Fibroblast of upper back skin (primary cell): ENCODE results near the gene ZNF76.
A peak's percentile ranks its signal among the peaks of the same experiment; 100 is the strongest.
"Not testable (repeated sequence)": the region's sequence is repeated elsewhere in the genome, so short reads cannot be mapped to it uniquely, and the experiment has no call there.

Source experiments
- DNase-seq: peaks from one replicate; pipeline ENCODE4 v3.0.0-alpha.2; 2013

ZNF76 gene

DNA sequence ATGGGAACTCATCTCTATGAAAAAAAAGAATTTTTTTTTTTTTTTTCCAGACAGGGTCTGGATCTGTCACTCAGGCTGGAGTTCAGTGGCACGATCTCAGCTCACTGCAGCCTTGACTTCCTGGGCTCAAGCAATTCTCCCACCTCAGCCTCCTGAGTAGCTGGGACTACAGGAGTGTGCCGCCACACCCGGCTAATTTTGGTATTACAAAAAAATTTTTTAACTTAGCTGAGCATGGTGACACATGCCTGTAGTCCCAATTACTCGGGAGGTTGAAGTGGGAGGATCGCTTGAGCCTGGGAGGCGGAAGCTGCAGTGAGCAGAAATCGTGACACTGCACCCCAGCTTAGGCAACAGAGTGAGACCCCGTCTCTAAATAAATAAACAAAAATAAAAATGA is 45.6 kb downstream of the ZNF76 start:
- DNase-seq: no peak

DNA sequence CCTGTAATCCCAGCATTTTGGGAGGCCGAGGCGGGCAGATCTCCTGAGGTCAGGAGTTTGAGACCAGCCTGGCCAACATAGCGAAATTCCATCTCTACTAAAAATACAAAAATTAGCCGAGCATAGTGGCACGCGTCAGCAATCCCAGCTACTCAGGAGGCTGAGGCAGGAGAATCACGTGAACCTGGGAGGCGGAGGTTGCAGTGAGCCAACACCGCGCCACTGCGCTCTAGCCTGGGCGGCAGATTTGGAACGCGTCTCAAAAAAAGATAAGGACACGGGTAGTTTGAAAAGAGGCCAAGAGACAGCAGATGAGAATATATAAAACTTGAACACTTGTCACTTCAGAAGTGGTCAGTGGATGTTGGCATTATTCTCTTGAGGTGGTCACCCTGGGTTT is 47.6 kb downstream of the ZNF76 start:
- DNase-seq: not testable (repeated sequence)

DNA sequence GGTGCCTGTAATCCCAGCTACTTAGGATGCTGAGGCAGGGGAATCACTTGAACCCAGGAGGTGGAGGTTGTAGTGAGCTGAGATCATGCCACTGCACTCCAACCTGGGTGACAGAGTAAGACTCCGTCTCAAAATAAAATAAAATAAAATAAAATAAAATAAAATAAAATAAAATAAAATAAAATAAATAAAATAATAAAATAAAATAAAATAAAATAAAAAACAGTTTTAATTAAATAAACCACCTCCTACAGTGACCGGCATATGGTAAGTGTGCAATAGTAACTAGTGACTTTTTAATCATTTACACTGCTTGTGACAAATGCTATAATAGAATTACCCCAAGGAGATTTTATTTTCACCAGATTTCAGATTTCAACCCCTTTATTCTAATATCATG is 49.0 kb downstream of the ZNF76 start:
- not testable (repeated sequence) for DNase-seq

DNA sequence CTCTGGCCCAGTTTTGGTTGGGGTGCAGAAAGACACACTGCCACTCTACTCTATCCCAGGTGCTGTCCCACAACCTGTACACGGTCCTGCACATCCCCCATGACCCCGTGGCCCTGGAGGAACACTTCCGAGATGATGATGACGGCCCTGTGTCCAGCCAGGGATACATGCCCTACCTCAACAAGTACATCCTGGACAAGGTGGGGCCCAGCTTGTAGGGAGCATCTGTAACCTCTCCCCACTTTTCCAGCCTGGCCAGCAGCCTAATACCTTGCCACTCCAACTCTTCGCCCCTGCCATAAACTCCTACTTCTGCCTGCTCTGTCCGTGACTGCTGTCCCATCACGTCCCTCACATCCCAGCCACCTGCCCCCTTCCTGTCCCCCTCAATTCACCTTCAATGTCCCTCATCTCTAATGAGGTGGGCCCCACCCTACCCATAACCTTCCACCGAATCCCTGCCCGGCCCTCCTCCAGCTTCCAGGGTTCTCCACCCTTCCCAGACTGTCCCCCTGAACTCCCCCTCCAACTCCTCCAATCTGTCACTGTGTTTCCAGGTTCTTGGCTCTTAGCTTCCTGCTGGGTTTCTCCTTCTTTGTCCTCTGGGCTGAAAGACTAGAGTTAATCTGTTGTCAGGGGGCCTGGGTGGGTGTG is 50.2 kb downstream of the ZNF76 start:
- no peak for DNase-seq

DNA sequence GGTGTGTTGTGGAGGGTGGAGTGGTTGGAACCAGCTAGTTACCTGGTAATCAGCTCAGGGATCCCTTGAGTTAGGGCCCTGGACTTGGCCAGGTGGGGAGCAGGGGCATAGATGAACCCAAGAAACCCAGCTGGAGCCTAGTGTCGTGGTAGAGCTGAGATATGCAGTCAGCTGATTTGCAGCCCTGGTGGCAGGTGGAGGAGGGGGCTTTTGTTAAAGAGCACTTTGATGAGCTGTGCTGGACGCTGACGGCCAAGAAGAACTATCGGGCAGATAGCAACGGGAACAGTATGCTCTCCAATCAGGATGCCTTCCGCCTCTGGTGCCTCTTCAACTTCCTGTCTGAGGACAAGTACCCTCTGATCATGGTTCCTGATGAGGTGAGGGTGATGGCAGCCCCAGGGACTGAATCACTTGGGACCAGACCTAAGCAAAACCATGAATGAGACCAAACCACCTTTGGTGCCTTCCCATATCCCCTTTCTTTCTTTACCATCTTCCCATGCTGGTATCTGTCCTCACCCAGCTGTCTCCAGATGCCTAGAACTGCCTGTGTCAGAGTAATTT is 50.8 kb downstream of the ZNF76 start:
- DNase-seq: no peak

DNA sequence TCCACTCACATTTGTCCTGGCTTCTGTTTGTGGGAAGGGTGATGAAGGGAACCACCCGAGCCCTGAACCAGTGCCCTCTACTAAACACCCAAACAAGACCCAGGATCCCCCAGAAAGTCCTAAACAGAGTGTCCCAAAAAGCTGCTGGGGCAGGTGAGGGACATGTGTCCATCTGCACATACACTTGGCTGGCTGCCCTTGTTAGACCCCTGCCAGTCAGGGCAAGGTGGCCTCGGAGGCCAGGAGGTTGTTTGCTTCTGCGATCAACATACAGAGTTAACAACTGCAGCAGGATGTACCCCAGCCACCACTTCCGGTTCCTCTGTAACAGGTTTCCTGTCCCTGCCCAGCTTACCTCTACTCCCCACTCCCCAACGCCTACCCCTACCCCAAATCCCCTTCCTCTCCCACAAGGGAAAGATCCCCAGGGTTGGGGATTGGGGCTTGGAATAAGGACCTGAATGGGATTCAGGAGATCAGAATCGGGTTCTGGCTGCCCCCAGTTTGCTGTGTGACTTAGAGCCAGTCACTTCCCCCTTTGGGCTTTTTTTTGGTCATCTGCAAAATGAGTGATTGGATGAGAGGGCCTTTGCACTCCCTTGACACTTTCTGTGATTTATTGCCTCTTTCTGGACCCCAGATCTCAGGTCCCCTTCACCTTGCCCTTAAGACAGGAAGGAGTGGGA is 52.0 kb downstream of the ZNF76 start:
- DNase-seq: no peak

DNA sequence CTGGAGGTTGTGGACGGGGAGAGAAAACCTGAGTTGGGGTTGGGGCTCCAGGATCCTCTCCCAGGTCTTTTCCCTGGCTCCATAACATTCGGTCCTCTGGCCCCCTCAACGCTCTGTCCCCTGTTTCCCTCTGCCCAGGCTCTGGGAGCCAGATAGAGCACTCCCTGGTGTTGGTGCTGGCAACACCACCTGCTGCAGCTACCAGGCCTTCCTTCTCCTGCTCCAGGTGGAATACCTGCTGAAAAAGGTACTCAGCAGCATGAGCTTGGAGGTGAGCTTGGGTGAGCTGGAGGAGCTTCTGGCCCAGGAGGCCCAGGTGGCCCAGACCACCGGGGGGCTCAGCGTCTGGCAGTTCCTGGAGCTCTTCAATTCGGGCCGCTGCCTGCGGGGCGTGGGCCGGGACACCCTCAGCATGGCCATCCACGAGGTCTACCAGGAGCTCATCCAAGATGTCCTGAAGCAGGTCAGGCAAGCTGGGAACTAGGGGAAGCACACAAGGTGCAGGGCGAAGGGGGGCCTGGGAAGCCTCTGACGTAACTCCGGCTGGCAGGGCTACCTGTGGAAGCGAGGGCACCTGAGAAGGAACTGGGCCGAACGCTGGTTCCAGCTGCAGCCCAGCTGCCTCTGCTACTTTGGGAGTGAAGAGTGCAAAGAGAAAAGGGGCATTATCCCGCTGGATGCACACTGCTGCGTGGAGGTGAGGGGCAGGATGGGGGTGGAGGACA is 52.7 kb downstream of the ZNF76 start:
- DNase-seq: no peak

DNA sequence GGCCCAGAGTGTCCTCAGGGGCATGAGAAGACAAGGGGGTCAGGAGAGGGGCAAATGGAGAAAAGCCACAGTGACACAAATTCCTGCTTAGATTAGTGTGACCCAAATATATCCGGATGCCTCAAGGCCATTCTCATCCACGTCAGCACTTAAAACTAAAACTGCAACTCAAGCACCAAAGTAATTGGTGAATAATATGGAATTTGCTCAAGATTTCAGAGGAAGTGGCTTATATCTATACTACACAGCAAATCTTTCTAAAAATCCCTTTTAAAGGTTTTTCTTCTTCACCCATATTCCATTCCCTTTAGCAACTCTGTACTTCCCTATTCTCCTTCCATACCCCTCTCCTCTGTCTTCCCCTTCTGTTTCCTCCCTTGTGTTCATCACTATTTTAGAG is 53.3 kb downstream of the ZNF76 start:
- DNase-seq: no peak

DNA sequence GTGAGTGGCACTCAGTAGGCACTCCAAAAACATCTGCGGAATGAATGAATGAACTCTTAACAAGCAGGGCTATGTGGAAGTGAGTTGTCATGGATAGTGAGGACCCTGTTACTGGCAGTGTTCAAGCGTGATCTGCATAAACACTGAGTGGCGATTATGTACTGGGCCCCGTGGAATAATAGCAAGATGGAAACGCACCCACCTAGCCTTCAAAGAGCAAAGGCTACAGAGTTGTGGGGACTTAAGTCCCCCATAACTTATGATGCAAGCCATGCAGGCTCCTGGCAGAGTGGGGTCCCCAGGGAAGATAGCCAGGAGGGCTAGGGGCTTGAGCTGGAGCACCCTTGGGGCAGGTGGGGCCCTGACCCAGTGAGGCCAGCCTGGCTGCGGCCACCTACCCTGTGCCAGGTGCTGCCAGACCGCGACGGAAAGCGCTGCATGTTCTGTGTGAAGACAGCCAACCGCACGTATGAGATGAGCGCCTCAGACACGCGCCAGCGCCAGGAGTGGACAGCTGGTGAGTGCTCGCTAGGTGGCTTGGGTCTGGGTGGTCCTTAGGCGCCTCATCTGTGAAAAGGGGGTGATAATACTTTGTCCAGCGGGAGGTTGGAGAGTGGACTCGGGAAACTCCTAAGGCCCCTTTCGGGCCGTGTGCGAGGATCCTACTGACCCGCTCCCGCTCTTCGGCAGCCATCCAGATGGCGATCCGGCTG is 58.1 kb downstream of the ZNF76 start:
- no peak for DNase-seq

DNA sequence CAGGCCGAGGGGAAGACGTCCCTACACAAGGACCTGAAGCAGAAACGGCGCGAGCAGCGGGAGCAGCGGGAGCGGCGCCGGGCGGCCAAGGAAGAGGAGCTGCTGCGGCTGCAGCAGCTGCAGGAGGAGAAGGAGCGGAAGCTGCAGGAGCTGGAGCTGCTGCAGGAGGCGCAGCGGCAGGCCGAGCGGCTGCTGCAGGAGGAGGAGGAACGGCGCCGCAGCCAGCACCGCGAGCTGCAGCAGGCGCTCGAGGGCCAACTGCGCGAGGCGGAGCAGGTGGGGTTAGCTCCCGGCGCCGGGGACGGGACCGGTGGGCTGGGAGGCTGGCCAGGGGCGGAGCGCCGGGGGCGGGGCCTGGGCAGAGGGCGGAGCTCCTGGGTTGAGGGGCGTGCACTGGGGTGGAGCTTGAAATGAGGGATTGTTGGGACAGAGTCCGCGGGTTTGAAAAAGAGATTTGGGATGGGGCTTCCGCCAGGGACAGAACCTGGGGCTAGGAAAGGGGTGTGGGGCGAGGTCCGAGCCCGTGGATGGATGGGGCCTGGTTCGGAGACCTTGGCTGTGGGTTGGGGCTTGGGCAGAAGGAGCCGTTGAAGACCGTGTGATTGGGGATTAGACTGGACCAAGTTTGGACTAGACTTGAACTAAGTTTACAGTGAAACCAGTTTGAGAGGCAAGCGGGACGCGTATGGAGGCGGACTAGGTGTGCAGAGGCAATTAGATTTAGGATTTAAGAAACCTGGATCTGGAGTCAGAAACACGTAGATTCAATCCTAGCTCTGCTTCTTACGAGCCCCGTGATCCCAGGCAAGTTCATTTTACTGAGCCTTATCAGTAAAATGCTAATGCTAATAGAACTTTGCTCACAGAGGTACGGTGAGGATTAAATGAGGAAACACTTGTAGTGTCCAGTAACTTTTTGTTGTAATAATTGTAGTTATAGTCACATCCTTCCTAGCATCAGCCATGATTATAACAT is 58.9 kb downstream of the ZNF76 start:
- DNase-seq: peak; percentile 82

DNA sequence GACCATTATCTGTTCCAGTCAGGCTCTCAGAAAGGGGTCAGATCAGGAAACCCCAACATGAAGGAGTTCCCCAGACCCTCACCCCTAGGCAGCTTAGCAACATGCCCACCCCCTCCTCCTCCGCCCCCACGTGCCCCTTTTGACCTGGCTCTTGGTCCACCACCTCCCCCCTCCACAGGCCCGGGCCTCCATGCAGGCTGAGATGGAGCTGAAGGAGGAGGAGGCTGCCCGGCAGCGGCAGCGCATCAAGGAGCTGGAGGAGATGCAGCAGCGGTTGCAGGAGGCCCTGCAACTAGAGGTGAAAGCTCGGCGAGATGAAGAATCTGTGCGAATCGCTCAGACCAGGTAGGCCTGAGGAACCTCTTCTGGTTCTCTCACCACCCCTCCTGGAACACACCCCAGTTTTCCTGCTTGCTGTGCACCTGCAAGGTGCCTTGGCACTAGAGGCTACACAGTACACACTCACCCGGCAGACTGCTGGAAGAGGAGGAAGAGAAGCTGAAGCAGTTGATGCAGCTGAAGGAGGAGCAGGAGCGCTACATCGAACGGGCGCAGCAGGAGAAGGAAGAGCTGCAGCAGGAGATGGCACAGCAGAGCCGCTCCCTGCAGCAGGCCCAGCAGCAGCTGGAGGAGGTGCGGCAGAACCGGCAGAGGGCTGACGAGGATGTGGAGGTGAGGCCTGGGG is 60.0 kb downstream of the ZNF76 start:
- DNase-seq: no peak

DNA sequence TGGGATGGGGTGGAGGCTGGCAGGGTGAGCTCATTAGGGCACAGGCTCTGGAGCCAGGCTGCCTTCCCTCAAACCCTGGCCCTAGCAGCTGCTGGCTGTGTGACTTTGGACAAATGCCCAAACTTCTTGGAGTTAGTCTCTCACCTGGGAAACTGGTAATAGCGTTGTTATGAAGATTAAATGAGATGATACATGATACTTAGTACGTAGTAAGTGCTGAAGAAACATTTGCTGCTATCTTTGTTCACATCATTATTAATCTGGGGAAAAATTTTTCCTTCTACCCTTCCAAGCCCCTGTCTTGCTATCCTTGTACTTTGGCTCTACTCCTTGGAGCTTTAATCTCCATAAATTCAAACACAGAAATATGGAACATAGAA is 60.5 kb downstream of the ZNF76 start:
- DNase-seq: no peak

DNA sequence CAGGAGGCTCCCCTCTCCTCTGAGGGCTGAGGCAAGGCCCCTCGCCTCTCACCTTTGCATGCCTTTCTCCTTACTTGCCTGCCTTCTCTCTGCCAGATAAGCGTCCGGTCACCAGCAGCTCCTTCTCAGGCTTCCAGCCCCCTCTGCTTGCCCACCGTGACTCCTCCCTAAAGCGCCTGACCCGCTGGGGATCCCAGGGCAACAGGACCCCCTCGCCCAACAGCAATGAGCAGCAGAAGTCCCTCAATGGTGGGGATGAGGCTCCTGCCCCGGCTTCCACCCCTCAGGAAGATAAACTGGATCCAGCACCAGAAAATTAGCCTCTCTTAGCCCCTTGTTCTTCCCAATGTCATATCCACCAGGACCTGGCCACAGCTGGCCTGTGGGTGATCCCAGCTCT is 61.6 kb downstream of the ZNF76 start:
- no peak for DNase-seq

DNA sequence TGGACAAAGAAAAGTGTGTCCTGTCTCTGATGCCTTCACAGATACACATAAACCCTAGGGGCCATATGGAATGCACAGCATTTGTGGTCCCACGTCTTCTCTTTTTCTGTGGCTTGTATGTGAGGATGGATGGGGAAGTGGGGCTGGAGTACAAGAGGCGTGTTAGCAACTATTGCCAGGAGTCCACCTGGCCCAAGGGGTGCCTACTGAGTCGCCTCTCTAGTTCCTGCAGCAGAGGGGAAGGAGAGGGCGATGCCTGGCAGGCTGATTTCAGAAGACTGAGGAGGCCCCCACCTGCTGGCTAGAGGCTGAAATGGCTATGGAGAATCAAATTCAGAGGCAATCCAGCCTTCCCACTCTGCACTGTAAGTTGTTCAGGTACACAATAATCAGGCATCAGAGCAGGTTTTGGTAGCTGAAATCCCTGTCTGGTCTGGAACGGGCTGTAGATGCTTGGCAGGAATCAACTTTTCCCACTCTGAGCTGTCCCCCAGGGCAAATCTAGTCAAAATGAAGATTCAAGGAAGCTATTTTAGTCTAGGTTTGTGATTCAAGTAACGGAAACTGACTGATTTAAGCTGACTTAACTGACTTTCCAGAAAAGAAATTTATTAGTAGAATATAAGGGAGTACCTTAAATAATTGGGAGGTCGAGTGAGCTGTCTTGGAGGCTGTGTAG is 68.0 kb downstream of the ZNF76 start:
- DNase-seq: peak; percentile 52

DNA sequence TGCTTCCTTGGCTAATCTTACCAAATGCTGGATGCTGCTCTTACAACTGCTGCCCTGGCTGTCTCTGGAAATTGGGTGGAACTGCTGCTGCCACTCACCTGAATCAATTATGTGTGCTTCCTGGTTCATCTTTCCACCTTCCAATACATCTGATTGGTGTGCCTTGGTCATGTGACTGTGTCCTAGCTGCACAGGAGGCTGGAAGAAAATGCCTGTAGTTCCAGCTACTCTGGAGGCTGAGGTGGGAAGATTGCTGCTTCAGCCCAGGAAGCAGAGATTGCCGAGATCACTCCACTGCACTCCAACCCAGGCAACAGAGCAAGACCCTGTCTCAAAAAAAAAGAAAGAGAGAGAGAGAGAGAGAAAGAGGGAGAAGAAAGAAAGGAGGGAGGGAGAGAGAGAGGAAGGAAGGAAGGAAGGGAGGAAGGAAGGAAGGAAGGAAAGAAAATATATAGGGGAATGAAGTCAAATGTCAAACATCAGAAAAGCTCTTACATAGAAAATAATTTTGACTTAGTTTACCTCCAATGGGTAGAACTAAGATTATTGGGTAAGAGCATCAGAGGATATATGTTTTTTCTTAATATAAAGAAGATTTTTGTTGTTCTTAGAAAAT is 68.7 kb downstream of the ZNF76 start:
- no peak for DNase-seq

DNA sequence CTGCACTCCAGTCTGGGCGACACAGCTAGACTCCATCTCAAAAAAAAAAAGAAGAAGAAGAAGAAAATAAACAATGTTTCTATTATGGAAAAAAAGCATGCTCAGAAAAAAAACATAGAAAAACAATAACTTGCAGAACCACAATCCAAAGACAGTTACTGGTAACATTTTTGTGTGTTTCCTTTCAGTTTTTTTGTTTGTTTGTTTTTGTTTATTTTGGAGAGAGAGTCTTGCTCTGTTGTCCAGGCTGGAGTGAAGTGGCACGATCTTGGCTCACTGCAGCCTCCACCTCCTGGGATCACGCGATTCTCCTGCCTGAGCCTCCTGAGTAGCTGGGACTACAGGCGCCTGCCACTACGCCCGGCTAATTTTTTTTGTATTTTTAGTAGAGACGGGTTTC is 69.4 kb downstream of the ZNF76 start:
- not testable (repeated sequence) for DNase-seq

DNA sequence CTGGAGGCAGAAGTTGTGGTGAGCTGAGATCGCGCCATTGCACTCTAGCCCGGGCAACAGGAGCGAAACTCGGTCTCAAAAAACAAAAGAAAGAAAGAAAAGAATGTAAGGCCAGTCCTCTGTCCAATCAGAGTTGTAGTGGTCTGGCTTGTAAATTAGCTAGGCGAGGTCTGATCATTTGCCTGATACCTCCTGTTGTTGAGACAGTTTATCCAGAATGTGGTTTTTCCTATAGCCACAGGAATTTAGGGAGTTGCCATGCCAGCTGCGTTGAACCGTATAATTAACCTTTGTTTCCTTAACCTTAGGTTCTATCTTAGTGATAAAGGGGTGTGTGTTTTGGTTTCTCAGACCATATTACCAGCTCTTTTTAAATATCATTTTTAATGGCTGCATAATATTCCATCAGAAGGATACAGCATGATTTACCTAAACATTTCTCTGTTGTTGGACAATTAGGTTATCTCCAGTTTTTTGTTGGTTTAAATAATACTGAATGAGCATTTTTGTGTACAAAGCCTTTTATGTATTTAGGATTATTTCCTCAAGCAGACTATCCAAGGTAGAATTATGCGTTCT is 71.1 kb downstream of the ZNF76 start:
- DNase-seq: no peak

DNA sequence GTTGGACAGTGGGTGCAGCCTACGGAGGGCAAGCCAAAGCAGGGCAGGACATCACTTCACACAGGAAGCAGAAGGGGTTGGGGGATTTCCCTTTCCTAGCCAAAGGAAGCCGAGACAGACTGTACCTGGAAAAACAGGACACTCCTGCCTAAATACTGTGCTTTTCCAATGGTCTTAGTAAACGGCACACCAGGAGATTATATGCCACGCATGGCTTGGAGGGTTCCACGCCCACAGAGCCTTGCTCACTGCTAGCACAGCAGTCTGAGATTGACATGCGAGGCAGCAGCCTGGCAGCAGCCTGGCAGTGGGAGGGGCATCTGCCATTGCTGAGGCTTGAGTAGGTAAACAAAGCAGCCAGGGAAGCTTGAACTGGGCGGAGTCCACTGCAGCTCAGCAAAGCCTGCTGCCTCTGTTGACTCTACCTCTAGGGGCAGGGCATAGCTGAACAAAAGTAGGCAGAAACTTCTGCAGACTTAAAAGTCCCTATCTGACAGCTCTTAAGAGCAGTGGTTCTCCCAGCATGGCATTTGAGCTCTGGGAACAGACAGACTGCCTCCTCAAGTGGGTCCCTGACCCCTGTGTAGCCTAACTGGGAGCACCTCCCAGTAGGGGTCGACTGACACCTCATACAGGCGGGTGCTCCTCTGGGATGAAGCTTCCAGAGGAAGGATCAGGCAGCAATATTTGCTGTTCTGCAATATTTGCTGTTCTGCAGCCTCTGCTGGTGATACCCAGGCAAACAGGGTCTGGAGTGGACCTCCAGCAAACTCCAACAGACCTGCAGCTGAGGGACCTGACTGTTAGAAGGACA is 72.7 kb downstream of the ZNF76 start:
- DNase-seq: not testable (repeated sequence)

DNA sequence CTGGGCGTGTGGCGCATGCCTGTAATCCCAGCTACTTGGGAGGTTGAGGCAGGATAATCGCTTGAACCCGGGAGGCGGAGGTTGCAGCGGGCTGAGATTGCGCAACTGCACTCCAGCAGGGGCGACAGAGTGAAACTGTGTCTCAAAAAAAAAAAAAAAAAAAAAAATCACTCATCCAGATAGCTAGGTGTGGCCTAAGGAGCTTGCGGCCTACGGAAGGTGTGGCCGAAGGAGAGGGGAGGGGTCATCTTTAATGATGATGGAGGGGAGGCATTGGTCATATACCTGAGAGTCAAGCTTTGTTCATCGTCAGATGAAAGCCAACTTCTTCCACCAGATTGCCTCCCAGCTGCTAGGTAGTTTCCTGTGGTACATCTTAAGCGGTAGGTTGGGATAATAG is 82.0 kb downstream of the ZNF76 start:
- DNase-seq: no peak
